Measurements from ENCODE around the gene PRKAR1B.

DNA sequence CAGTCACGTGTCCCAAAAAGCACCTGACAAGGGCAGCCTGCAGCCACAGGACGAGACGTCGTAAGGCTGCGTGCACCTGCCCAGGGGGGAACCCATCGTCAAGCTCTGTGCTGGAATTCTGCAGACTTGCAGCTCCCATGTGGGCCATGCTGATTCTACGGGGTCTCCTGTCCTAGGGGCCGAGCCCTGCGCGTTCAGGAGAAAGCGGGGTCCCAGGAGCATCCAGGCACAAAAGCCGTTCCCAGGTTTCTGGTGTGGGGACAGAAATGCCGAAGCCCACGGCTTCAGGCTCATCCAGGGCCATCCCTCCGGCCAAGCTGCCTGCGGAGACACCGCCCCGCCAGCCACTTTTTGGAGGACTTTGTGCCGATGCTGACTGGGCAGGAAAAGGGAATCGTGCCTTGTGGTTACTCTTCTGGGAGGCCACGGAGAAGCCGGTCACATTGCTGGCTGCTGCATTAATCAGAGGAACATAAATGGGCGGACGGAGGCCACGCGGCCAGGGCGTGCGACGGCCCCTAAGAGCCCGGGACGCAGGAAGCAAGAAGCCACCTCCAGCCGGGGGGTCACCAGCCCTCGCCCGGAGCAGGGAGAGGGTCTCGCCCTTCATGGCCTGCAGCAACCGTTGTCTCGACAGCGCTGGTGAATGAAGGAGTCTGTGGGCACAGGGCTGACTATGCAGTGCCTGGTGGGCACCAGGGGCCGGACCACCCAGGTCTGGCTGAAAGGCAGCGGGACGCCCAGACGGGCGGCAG, 144.8 kb downstream of the PRKAR1B start:
- TF ChIP-seq EZH2 (IDR thresholded peaks at IDR 0.05; ENCODE audit: insufficient read depth, low read length), result no peak
- TF ChIP-seq CTCF (IDR thresholded peaks at IDR 0.05; ENCODE audit: insufficient read depth, low read depth, low read length), result no peak

Data from astrocyte (in vitro differentiated cells and primary cell).